ENCODE data around the gene SART3.
A peak's percentile ranks its signal among the peaks of the same experiment; 100 is the strongest.

Gene SART3

GRCh38 chr12:108547686-108548085, 13.3 kb downstream of the SART3 start:
- no peak overlapping the region for H3K27ac ChIP-seq (ENCODE audit: low read depth, low read length)
- no peak overlapping the region for H2BK5ac ChIP-seq (ENCODE audit: low read depth, low read length, poor library complexity)
- no peak overlapping the region for H4K8ac ChIP-seq (ENCODE audit: low read depth, low read length)
- H3K4me3 ChIP-seq (ENCODE audit: low read depth, low read length) = no peak overlapping the region
- peak in 1 of 2 donors; percentile 1 for DNase-seq
- H3K27me3 ChIP-seq (ENCODE audit: insufficient read depth, low read length) = no peaks in the 10 kb centered on the region
- no peak overlapping the region for H3K4me2 ChIP-seq (ENCODE audit: low read length)
- no peak overlapping the region for H3K4ac ChIP-seq (ENCODE audit: low read depth, low read length)
- no peak overlapping the region for H2AFZ ChIP-seq (ENCODE audit: insufficient read depth, low read length, poor library complexity)
- WGBS (ENCODE audit: extremely low coverage, insufficient coverage, insufficient read length) = no CpG with 5 or more reads among the region's 9 CpGs
- H3K9me3 ChIP-seq (ENCODE audit: insufficient read depth, low read depth, low read length) = peaks cover 2% of the 10 kb centered on the region
- H3K4me1 ChIP-seq (ENCODE audit: control insufficient read depth in 1 of 2, insufficient read depth in 2 of 2, low read length in 2 of 2) = no peaks in the 10 kb centered on the region
- H3K18ac ChIP-seq (ENCODE audit: low read length) = no peak overlapping the region
- no peak overlapping the region for H2AK5ac ChIP-seq (ENCODE audit: low read length)
- H3K36me3 ChIP-seq (ENCODE audit: control insufficient read depth in 1 of 2, insufficient read depth in 2 of 2, low read length in 2 of 2) = peaks cover 26 to 42% of the 10 kb centered on the region in 2 experiments
- no peak overlapping the region for H4K91ac ChIP-seq (ENCODE audit: low read depth, low read length)
- no peak overlapping the region for H2BK120ac ChIP-seq (ENCODE audit: insufficient read depth, low read length, poor library complexity)
- no peak overlapping the region for H4K12ac ChIP-seq (ENCODE audit: low read depth, low read length)
- H3K79me2 ChIP-seq (ENCODE audit: control insufficient read depth, insufficient read depth, low read length, poor library complexity) = no peaks in the 10 kb centered on the region
- H3K14ac ChIP-seq (ENCODE audit: low read length) = no peak overlapping the region
- H3K9ac ChIP-seq (ENCODE audit: low read length) = no peak overlapping the region
- no peak overlapping the region for H3K23ac ChIP-seq (ENCODE audit: low read length)
- no peaks in the 10 kb centered on the region for H3K79me1 ChIP-seq (ENCODE audit: low read length)
- H2BK12ac ChIP-seq (ENCODE audit: low read length) = no peak overlapping the region

DNA sequence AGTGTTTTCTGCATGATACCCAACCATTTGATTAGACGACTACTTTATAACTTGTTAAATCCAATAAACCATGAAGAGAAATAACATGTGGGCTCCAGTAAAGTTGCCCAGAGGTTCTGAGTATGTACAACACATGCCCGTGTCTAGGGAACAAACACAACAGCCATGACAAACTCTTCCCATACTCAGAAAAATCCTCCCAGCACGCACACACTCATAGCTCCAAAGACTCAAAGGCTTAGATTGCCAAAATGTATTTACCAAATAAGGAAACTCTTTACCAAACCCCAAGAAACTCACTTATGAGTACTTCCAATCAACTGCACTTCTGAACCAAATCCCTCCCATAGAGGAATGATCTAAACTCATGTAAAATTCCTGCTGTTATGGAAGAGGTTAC, 17.3 kb downstream of the SART3 start:
- Histone ChIP-seq H3K36me3 (ENCODE audit: control insufficient read depth in 1 of 2, insufficient read depth in 2 of 2, low read length in 2 of 2) (peaks cover 30 to 44% of the 10 kb centered on the region in 2 experiments), H2AK5ac (ENCODE audit: low read length) (no peak overlapping the region)

DNA sequence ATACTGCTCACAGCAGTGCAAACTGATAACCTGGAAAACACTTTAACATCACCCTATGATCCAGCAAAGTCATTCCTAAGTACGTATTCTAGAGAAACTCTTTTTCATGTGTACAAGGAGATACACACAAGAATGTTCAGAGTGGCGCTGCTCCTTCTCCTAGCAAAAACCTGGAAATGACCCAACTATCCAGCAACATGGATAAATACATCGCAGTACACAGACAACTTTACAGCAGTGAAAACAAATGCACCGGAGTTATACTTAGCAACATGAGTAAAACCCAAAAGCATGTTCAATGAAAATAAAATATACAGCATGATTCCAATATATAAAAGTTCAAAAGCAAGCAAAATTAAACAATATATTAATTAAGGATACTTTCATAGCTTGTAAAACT, 18.7 kb downstream of the SART3 start:
- no peak overlapping the region for H2AFZ ChIP-seq (ENCODE audit: insufficient read depth, low read length, poor library complexity)
- H3K27me3 ChIP-seq (ENCODE audit: insufficient read depth, low read length) = no peaks in the 10 kb centered on the region
- no peak overlapping the region for H4K91ac ChIP-seq (ENCODE audit: low read depth, low read length)
- no peak overlapping the region for H3K9ac ChIP-seq (ENCODE audit: low read length)
- no peak overlapping the region for H3K23ac ChIP-seq (ENCODE audit: low read length)
- H3K4me3 ChIP-seq (ENCODE audit: low read depth, low read length) = no peak overlapping the region
- H4K12ac ChIP-seq (ENCODE audit: low read depth, low read length) = no peak overlapping the region
- no peak overlapping the region for H4K8ac ChIP-seq (ENCODE audit: low read depth, low read length)
- no peak overlapping the region for H3K27ac ChIP-seq (ENCODE audit: low read depth, low read length)
- no peak overlapping the region for H3K14ac ChIP-seq (ENCODE audit: low read length)
- H3K79me2 ChIP-seq (ENCODE audit: control insufficient read depth, insufficient read depth, low read length, poor library complexity) = no peaks in the 10 kb centered on the region
- peaks cover 28 to 42% of the 10 kb centered on the region in 2 experiments for H3K36me3 ChIP-seq (ENCODE audit: control insufficient read depth in 1 of 2, insufficient read depth in 2 of 2, low read length in 2 of 2)
- H2BK5ac ChIP-seq (ENCODE audit: low read depth, low read length, poor library complexity) = no peak overlapping the region
- H3K9me3 ChIP-seq (ENCODE audit: insufficient read depth, low read depth, low read length) = peaks cover 2% of the 10 kb centered on the region
- no CpG with 5 or more reads among the region's 4 CpGs for WGBS (ENCODE audit: extremely low coverage, insufficient coverage, insufficient read length)
- DNase-seq = no peak
- no peaks in the 10 kb centered on the region for H3K4me1 ChIP-seq (ENCODE audit: control insufficient read depth in 1 of 2, insufficient read depth in 2 of 2, low read length in 2 of 2)
- H3K4me2 ChIP-seq (ENCODE audit: low read length) = no peak overlapping the region
- H3K4ac ChIP-seq (ENCODE audit: low read depth, low read length) = no peak overlapping the region
- no peak overlapping the region for H2AK5ac ChIP-seq (ENCODE audit: low read length)
- H3K79me1 ChIP-seq (ENCODE audit: low read length) = no peaks in the 10 kb centered on the region
- no peak overlapping the region for H2BK12ac ChIP-seq (ENCODE audit: low read length)
- no peak overlapping the region for H2BK120ac ChIP-seq (ENCODE audit: insufficient read depth, low read length, poor library complexity)
- H3K18ac ChIP-seq (ENCODE audit: low read length) = no peak overlapping the region

More for the DNA sequence above, 17.3 kb downstream of the SART3 start:
- Histone ChIP-seq H3K9me3 (ENCODE audit: insufficient read depth, low read depth, low read length) (peaks cover 2% of the 10 kb centered on the region), H3K14ac (ENCODE audit: low read length) (no peak overlapping the region), H4K8ac (ENCODE audit: low read depth, low read length) (no peak overlapping the region), H2BK5ac (ENCODE audit: low read depth, low read length, poor library complexity) (no peak overlapping the region), H4K91ac (ENCODE audit: low read depth, low read length) (no peak overlapping the region), H3K27ac (ENCODE audit: low read depth, low read length) (no peak overlapping the region), H3K27me3 (ENCODE audit: insufficient read depth, low read length) (no peaks in the 10 kb centered on the region), H2AFZ (ENCODE audit: insufficient read depth, low read length, poor library complexity) (no peak overlapping the region), H3K23ac (ENCODE audit: low read length) (no peak overlapping the region), H3K18ac (ENCODE audit: low read length) (no peak overlapping the region), H3K4me1 (ENCODE audit: control insufficient read depth in 1 of 2, insufficient read depth in 2 of 2, low read length in 2 of 2) (no peaks in the 10 kb centered on the region), H3K4ac (ENCODE audit: low read depth, low read length) (no peak overlapping the region), H3K4me2 (ENCODE audit: low read length) (no peak overlapping the region), H2BK12ac (ENCODE audit: low read length) (no peak overlapping the region), H3K9ac (ENCODE audit: low read length) (no peak overlapping the region), H3K79me1 (ENCODE audit: low read length) (no peaks in the 10 kb centered on the region), H3K4me3 (ENCODE audit: low read depth, low read length) (no peak overlapping the region), H2BK120ac (ENCODE audit: insufficient read depth, low read length, poor library complexity) (no peak overlapping the region), H4K12ac (ENCODE audit: low read depth, low read length) (no peak overlapping the region), H3K79me2 (ENCODE audit: control insufficient read depth, insufficient read depth, low read length, poor library complexity) (no peaks in the 10 kb centered on the region)
- WGBS (ENCODE audit: extremely low coverage, insufficient coverage, insufficient read length) = no CpG with 5 or more reads among the region's 3 CpGs
- DNase-seq = no peak

- H3K79me2 ChIP-seq (ENCODE audit: control insufficient read depth, insufficient read depth, low read length, poor library complexity) = no peaks in the 10 kb centered on the region
- H3K27me3 ChIP-seq (ENCODE audit: insufficient read depth, low read length) = no peaks in the 10 kb centered on the region
- H2BK5ac ChIP-seq (ENCODE audit: low read depth, low read length, poor library complexity) = no peak overlapping the region
- H3K9me3 ChIP-seq (ENCODE audit: insufficient read depth, low read depth, low read length) = no peaks in the 10 kb centered on the region
- no peak overlapping the region for H4K8ac ChIP-seq (ENCODE audit: low read depth, low read length)
- no peak overlapping the region for H4K91ac ChIP-seq (ENCODE audit: low read depth, low read length)
- no peak overlapping the region for H2AFZ ChIP-seq (ENCODE audit: insufficient read depth, low read length, poor library complexity)
- H3K4me2 ChIP-seq (ENCODE audit: low read length) = no peak overlapping the region
- no peak overlapping the region for H2AK5ac ChIP-seq (ENCODE audit: low read length)
- H3K9ac ChIP-seq (ENCODE audit: low read length) = no peak overlapping the region
- H3K27ac ChIP-seq (ENCODE audit: low read depth, low read length) = no peak overlapping the region
- H3K4me1 ChIP-seq (ENCODE audit: control insufficient read depth in 1 of 2, insufficient read depth in 2 of 2, low read length in 2 of 2) = no peaks in the 10 kb centered on the region
- no peak overlapping the region for H3K14ac ChIP-seq (ENCODE audit: low read length)
- no peak overlapping the region for H3K23ac ChIP-seq (ENCODE audit: low read length)
- no peaks in the 10 kb centered on the region for H3K79me1 ChIP-seq (ENCODE audit: low read length)
- H3K18ac ChIP-seq (ENCODE audit: low read length) = no peak overlapping the region
- H3K36me3 ChIP-seq (ENCODE audit: control insufficient read depth in 1 of 2, insufficient read depth in 2 of 2, low read length in 2 of 2) = peaks cover 16 to 35% of the 10 kb centered on the region in 2 experiments
- no peak overlapping the region for H3K4me3 ChIP-seq (ENCODE audit: low read depth, low read length)
- H4K12ac ChIP-seq (ENCODE audit: low read depth, low read length) = no peak overlapping the region
- H2BK120ac ChIP-seq (ENCODE audit: insufficient read depth, low read length, poor library complexity) = no peak overlapping the region
- DNase-seq = no peak
- H3K4ac ChIP-seq (ENCODE audit: low read depth, low read length) = no peak overlapping the region
- WGBS (ENCODE audit: extremely low coverage, insufficient coverage, insufficient read length) = no CpG with 5 or more reads among the region's 10 CpGs
- H2BK12ac ChIP-seq (ENCODE audit: low read length) = no peak overlapping the region
Measured at GRCh38 chr12:108538616-108539195, 22.3 kb downstream of the SART3 start.
